NCI-H1694 (cell line): Measurements from ENCODE around the gene SERHL2.
A peak's percentile ranks its signal among the peaks of the same experiment; 100 is the strongest.
"Not testable (repeated sequence)": the region's sequence is repeated elsewhere in the genome, so short reads cannot be mapped to it uniquely, and the experiment has no call there.

Experiments used
- DNase-seq: peaks from one replicate; lab custom pipeline; 2025; lab: John Stamatoyannopoulos, UW

Gene SERHL2

DNA sequence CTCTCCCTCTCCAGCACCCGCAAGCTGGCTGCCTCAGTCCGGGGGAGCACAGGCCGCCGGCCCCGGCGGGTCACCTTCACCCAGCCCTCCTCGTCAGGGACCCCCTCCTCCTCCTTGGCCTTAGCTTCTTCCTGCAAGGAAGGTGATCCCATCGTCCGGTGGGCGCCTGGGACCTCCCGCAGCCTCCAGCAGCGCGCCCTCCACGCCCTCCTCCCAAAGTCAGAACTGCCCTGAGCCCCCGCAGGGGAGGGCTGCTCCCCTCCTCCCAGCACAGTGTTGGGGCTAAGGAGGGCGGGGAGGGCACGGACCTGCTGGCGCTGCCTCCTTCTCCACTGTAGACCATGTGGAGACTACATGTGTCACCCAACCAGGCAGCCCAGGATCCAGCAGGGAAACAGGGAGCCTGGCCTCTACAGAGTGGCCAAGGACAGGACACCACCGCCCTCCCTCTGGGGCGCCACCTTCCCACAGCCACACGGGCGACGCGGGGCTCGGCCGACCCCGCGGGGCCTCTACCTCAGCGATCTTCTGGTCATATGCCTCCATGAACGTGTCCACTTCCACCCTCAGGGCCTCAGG, 22.3 kb downstream of the SERHL2 start:
- DNase-seq, result not testable (repeated sequence)

DNA sequence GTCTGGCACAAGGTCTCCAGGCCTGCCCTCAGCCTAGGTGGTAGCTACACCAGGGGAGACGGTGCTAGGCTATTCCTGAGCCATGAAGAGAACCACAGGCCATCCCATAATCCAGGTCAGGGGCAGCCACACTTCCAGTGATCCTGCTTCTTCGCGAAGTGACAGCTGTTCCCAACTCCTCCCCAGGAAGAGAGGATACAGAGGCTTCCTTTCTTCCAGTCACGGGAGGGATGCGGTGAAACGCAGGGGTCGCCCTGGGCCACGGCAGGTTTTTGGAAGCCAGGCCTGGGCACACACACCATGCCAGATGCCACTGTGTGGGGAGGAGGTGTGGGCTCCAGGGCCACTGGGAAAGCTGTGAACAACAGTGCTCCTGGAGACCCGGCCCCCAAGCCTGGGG, 23.4 kb downstream of the SERHL2 start:
- not testable (repeated sequence) for DNase-seq

DNA sequence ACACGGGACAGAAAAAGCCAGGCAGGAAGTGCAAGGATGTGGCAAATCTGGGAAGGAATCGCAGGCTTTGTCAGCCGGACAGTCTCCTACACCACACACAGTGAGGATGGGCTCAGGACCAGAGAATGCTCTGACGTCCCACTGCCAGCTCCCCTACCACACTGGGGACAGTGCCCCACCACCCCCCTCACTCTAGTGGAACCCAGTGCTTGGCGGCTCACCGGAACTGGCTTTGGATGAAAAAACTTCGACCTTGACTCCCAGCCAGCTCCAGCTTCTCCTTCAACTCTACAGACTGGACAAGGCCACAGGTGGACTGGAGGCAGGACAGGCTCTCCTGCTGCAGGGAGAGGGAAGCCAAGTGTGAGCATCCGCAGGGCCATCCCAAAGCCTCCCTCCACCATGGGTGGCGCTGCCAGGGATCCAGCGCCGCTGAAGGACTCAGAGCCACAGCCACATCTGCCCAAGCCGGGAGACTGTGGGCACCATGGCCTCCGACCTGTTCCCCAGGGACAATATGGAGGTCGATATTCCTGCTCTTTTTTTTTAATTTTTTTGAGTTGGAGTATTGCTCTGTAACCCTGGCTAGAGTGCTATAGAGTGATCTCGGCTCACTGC, 24.0 kb downstream of the SERHL2 start:
- DNase-seq, result no peak

DNA sequence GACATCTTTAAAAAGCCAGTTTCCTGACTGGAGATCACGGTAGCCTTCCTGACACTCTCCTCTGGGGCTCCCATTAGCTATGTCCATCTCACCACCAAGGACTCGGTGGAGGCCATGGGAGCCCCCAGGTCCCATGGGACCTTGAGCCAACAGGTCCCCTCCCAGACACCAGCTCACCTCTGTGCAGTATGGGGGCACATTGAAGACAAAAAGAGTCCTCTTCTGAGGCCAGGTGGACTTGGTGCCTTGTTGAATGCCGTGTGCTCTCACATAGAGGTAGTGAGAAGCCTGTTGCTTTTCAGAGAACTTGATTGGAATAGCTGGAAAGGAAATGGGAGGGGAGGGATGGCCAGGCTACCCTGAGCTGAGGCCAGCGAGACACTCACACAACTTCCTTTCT, 26.3 kb downstream of the SERHL2 start:
- not testable (repeated sequence) for DNase-seq

DNA sequence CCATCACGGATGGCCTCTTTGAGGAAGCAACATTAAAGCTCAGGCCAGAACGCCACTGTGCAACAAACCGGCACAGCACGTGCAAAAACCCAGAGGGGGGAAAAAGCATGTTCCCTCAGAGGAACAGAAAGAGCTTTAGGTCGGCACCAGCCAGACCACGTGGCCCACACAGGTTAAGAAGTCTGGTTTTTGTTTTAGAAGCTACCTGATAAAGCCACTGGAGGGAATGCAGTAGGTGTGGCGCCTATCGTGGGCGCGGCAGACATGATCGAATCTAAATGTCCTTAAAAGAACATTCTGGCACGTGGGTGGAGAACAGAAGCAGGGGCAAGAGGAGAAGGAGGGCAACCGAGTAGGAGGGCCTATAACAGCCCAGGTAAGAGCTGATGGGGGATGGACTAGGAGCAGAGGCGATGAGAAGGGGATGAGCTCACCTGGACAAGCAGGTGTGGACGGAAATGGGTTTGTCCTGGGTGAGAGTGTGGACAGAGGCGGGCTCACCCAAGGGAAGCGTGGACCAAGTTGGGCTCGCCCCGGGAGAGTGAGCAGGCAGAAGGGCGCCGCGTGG, 27.5 kb downstream of the SERHL2 start:
- DNase-seq, result not testable (repeated sequence)

DNA sequence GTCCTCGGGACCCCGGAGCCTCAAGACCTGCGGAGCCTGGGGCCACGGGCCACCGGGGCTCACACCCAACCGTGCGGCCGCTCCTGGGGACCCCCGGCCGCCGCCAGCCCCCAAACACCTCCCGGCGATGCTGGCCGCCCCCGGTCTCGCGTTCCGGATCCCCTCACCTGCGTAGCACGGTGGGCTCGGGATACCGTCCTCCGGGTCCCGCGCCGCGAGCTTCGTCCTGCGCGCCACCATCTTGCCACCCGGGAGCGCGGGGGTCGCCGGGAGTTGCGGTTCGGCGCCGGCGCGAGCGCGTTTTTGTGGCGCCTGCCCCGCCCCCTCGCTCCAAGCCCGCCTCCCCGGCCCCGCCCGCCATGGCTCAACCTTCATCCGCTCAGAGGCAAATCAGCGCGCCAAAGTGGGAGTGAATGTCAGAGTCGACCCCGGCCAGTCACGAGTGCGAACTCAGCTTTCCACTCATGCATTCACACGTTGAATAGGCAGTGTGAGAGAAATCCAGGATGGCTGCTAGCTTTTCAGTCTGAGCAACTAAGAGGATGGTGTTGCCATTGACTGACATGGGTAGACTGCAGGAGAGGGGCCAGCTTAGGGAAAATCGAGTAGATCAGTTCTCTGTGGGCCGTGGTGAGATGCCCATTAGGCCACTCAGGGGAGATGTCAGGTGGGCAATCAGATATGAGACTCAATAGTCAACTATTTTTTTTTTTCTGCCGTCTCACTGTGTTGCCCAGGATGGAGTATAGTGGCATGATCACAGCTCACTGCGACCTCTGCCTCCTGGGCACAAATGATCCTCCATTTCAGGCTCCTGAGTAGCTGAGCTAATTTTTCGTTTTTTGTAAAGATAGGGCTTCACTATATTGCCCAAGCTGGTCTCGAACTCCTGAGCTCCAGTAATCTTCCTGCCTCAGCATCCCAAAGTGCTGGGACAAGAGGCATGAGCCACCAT, 28.3 kb downstream of the SERHL2 start:
- peak; percentile 43 for DNase-seq

DNA sequence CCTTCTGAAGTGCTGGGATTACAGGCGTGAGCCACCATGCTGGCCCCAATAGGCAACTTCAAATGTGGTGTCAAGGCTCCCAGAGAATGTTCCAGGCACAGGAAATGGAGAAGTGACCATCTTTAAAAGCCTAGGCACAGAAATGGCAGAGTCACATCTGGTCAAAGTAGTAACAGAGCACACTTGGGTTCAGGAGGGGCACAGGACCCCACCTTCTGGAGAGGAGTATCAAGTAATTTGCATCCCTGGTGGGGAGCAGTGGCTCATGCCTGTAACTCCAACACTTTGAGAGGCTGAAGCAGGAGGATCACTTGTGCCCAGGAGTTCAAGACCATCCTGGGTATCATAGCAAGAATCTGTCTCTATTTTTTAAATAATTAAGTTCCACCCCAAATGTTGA, 29.2 kb downstream of the SERHL2 start:
- no peak for DNase-seq

DNA sequence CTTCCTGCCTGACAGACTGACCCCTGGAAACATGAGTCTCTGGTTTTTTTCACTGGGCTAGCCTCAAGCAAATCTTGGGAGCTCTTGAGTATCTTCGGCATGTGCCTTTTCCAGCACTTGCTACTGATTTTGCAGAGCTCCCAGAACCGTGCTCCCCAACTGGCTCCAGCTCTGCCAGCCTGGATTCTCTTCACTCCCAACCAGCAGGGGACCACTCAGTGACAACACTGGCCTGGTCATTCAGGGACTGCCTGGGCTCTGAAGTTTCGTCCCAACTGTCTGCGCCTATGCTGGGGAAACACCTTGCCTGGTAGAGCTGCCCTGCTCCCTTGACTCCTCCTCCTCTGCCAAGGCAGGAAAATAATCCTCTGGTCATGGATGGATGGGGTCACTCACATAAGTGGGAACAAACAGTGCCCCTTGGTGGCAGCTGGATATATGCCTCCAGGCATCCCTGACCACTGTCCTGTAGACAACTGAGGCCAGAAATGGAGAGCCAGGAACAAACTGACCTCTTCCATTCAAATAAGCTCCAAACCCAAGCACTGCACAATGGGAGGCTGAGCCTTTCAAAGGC, 30.7 kb downstream of the SERHL2 start:
- DNase-seq, result no peak

DNA sequence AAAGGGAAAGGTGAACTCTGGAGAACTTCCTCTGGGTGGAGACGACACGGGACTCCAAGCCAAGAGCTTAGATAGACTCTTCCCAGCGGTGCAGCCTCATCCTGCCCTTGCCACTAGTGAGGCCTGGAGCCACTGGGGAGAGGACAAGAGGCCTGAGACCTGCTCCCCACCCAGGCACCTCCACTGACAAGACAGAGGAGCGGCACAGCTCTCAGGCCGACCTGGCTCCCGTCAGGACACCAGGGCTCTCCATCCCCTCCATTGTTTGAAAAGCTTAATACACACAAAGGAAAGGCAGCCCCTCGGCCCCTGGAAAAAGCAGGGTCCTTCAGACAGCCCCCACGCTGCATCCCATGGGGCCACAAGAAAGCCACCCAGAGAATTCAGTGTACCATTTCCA, 31.3 kb downstream of the SERHL2 start:
- DNase-seq, result no peak

DNA sequence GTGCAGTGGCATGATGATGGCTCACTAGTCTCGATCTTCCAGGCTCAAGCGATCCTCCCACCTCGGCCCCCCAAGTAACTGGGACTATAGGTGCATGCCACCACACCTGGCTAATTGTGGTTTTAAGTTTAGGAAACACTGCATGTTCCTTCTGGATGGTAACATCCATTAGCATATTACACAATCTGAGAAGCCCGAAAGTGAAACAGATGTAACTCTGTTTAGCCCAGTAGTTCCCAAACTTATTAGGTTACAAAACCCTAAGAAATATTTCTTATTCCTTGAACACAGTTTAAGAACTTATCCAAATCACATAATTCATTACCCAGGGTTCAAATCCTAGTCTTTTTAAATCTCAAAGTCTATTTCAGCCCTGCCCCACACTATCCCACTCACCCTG, 32.6 kb downstream of the SERHL2 start:
- no peak for DNase-seq

DNA sequence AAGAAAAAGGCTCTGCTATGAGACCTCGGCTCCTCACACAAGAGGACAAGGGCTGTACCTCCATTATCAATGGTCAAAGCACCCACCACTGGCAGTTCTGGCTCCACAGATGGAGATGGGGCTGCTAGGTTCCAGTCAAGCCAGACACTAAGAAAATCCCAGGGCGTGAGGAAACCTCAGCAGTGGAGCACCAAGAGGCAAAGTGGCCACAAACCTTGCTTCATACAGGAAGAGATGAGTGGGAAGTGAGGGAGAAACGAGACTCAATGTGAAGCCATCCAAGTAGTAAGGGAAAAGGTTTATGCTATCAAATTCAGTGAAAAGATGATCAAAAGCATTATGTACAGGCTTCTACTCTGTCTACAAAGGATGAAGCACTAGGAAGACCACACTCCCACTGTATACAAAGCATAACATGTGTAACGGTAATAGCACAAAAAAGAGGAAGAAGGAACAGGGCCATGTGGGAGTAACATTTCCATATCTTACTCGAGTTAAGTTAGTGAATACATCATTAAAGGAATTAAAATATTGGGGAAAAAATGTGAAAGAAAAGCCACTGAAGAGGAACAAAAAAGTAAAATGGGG, 33.9 kb downstream of the SERHL2 start:
- DNase-seq, result no peak

DNA sequence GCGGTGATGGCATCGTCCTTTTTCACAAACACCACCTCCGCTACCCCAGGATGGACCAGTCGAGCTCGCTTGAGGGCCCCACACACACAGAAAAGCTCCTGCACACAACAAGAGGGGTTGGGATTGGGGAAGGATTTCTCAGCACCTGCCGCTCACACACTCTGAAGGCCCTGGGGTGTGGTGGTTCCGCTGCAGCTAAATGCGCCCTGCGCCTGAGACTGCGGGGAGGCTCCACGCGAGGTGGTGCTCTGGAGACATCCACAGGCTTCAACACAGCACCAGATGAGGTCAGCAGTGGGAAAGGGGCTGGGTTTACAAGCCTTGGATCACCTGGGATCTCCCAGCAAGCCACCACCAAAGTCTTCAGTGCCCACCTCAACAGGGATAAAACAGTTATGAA, 38.2 kb downstream of the SERHL2 start:
- no peak for DNase-seq

DNA sequence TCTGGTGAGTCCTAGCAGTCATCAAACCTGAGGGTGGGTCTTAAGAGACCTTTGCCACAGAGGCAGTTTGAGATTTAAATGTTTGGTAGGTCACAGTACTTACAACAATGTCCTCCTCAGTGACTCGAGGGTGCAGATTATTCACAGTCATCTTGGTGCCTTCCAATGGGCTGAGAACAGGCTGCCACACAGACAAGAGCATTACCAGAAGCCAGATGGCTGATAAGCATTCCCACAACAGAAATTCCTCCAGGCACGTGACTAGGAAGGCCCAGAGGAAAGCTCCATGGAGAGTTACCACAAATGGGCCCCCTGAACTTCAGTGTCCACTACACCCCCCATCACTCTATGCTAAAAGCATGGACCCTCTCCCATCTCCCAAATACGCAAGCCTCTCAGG, 41.7 kb downstream of the SERHL2 start:
- DNase-seq, result no peak

DNA sequence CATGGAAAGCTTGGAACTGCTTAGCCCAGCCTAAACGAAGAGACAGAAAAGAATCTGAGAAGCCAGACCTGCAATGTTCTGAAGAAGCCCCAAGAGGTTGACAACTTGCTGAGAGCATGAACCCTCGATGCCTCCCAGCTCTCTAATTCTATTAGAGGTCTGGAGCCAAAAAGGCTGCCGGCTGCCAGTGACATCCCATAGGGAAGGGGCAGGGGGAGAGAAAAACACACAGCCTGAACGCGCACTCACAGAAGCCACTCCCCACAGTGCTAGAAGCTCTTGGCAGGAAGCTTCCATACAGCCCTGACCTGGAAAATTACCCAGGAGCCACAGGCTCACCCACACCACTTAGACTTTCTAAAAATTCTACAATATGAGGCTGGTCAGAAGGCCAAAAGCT, 42.6 kb downstream of the SERHL2 start:
- no peak for DNase-seq

DNA sequence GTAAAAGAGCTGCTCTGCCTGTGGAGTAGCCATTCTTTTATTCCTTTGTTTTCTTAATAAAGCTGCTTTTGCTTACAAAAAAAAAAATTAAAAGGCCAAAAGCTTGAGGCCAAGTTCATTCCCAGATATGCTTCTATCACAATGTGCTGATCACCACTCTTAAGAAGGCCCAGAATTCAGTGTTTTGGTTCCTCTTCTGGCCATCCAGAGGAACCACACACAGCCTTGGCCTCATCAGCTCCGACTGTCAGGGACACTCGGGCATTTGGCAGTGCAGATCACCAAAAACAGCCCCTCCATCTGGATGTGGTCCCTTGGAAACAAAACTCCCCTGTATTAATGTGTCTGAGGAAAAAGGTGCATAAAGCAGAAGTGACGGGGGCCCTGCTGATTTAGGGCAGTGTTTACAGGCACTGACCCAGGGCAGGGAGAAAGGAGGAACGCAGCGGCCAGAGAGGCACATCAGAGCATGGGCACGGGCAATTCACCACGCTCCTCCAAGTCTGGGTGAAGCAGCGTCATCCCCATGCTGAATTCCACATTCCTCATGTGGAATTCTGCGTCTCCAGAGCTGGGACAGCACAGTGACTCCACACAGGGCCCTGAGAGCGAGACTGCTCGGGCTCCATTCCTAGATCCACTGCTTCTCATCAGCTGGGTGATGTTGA, 43.2 kb downstream of the SERHL2 start:
- no peak for DNase-seq

DNA sequence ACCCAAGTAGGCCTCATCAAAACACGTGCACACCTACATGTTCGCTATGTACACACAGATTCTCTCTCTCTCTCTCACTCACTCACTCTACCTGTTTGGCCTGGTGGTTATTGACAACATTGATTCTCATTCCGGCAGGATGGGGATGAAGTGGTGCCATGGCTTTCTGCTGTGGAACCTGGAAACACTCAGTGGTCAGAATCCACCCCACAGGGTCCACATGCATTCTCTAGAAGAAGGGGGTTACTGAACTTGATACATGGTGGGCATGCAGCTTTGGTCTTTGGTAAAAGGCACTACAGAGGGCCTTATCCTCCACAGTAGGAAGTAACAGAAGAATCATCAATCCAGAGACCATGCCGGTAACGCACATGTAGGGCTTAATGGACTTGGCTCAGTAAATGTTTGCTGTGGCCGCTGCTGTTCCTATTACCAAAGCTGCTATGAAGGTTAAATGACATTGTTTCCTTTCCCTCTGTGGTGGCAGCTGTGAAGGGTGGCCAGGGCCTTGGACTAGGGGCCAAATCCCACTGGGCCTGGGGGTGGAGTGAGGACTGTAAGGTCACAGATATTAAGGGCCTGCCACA, 48.2 kb downstream of the SERHL2 start:
- DNase-seq, result no peak

DNA sequence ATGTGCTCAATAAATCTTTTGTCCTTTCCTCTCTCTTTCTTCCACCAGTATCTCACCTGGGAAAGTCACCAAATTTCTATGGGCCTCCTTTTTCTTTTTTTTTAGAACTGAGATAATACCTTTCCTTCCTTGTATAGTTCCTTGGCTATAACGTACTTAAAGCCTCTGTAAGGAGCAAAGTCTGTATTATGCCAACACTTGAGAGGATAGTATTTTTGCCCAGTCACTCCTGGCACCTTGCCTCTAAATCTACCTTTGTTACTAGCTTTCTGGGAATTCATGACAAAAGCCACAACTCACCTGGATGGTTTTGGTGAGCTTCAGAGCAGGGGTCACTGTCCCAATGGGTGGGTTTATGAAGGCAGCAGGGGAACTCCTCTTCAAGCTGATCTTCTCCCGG, 48.7 kb downstream of the SERHL2 start:
- no peak for DNase-seq

DNA sequence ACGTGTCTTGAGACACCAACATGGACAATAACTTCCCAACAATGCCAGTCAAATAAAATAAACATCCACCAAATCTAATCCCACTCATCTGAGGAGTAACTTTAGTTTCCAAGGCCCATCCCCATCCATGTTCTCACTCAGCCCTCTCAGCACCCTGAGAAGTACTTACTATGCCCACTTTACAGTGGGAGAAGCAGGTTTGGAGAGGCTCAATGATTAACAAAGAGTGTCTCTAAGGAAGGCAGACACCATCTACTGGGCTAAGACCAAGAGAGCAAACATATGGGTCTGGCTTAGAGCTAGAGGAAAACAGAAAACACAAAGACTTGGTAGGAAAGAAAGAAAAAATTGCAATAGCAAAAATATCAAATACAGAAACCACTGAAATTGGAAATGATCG, 49.7 kb downstream of the SERHL2 start:
- no peak for DNase-seq

DNA sequence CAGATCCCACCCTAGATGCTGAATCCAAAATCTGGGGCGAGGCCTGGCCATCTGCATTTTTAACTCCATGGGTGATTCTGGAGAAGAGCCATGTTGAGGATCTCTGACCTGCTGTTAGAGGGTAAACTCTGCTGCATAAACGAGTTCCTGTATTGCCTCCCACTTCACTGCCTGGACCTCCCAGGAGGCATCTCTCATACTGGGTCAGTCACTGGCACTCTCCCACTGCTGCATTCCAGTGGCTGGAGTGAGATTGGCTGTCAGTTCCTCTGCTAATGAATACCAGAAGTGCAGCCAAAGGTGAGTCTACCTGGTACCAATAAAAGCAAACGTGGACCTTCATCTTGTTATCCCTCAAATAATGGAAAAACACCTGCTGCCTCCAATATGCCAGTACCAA, 50.6 kb downstream of the SERHL2 start:
- no peak for DNase-seq

DNA sequence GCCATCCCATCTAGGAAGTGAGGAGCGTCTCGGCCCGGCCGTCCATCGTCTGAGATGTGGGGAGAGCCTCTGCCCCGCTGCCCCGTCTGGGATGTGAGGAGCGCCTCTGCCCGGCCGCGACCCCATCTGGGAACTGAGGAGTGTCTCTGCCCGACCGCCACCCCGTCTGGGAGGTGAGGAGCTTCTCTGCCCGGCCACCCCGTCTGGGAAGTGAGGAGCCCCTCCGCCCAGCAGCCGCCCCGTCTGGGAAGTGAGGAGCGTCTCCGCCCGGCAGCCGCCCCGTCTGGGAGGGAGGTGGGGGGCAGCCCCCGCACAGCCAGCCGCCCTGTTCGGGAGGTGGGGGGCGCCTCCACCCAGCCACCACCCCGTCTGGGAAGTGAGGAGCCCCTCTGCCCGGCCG, 53.9 kb downstream of the SERHL2 start:
- DNase-seq, result not testable (repeated sequence)
